GM19043 (cell line): ENCODE data around the gene RAD18.

ENCODE experiments used
- ATAC-seq: cut with Tn5 transposase; IDR thresholded peaks from one replicate; pipeline ENCODE4 v1.9.1; 2021; ENCODE audit warnings: low read depth; ENCODE audit not compliant: unreplicated experiment

RAD18 gene

GRCh38 chr3:8909160-8909559, 54.1 kb downstream of the RAD18 start:
- ATAC-seq: no peak

GRCh38 chr3:8903191-8903590, 60.1 kb downstream of the RAD18 start:
- no peak for ATAC-seq

- ATAC-seq: no peak
Measured at GRCh38 chr3:8900869-8901268, 62.4 kb downstream of the RAD18 start.

- ATAC-seq: no peak
Measured at GRCh38 chr3:8899876-8900460, 63.3 kb downstream of the RAD18 start.

GRCh38 chr3:8895829-8896228, 67.4 kb downstream of the RAD18 start:
- ATAC-seq: no peak

- ATAC-seq: no peak
Measured at GRCh38 chr3:8893001-8893400, 70.3 kb downstream of the RAD18 start.

- ATAC-seq: no peak
Measured at GRCh38 chr3:8891774-8892173, 71.5 kb downstream of the RAD18 start.

- ATAC-seq: no peak
Measured at GRCh38 chr3:8891303-8891702, 72.0 kb downstream of the RAD18 start.

- no peak for ATAC-seq
Measured at GRCh38 chr3:8888301-8888915, 74.9 kb downstream of the RAD18 start.

- no peak for ATAC-seq
Measured at GRCh38 chr3:8887435-8888300, 75.6 kb downstream of the RAD18 start.

GRCh38 chr3:8886546-8886945, 76.7 kb downstream of the RAD18 start:
- ATAC-seq: no peak

GRCh38 chr3:8885536-8886316, 77.5 kb downstream of the RAD18 start:
- ATAC-seq: no peak

- ATAC-seq: no peak
Measured at GRCh38 chr3:8884630-8885290, 78.5 kb downstream of the RAD18 start.

GRCh38 chr3:8882642-8883041, 80.6 kb downstream of the RAD18 start:
- no peak for ATAC-seq

- ATAC-seq: peak; percentile 69
Measured at GRCh38 chr3:8882171-8882593, 81.1 kb downstream of the RAD18 start.

GRCh38 chr3:8879347-8879944, 83.8 kb downstream of the RAD18 start:
- no peak for ATAC-seq

- no peak for ATAC-seq
Measured at GRCh38 chr3:8875836-8876235, 87.4 kb downstream of the RAD18 start.

- no peak for ATAC-seq
Measured at GRCh38 chr3:8873740-8874139, 89.5 kb downstream of the RAD18 start.

GRCh38 chr3:8872261-8872660, 91.0 kb downstream of the RAD18 start:
- no peak for ATAC-seq

GRCh38 chr3:8871306-8871705, 92.0 kb downstream of the RAD18 start:
- ATAC-seq: no peak
